ENCODE data around the gene KCNMA1.

- TF ChIP-seq POLR2A (IDR thresholded peaks at IDR 0.05) (no peak), CTCF (IDR thresholded peaks at IDR 0.05) (no peak)
These were observed 181.2 kb downstream of the KCNMA1 start for GRCh38 chr10:77456414-77456813.
